ENCODE measurements around the gene ANKUB1.

DNA sequence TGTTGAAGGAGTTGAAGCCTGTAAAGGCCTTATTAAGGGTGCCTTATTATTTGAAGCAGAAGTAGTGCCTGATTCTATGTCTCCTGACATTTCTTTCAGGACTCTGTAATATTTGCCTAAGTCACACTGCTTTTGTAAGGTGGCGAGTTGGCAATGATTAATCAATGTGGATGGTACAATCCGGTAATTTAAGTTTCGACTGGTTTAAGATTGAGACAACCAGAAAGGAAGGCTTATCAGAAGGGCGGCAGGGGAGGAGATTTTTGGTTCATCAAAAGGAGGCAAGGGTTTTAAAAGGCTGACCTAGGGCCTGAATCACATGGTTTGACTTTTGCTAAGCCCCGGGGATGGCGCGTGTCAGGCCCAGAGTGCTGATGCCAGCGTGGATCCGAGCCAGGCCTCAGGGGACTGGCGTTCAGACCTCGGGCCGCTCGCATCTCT lies 19.8 kb upstream of the ANKUB1 start:
- TF ChIP-seq, protein P1, sequence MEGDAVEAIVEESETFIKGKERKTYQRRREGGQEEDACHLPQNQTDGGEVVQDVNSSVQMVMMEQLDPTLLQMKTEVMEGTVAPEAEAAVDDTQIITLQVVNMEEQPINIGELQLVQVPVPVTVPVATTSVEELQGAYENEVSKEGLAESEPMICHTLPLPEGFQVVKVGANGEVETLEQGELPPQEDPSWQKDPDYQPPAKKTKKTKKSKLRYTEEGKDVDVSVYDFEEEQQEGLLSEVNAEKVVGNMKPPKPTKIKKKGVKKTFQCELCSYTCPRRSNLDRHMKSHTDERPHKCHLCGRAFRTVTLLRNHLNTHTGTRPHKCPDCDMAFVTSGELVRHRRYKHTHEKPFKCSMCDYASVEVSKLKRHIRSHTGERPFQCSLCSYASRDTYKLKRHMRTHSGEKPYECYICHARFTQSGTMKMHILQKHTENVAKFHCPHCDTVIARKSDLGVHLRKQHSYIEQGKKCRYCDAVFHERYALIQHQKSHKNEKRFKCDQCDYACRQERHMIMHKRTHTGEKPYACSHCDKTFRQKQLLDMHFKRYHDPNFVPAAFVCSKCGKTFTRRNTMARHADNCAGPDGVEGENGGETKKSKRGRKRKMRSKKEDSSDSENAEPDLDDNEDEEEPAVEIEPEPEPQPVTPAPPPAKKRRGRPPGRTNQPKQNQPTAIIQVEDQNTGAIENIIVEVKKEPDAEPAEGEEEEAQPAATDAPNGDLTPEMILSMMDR (IDR thresholded peaks at IDR 0.05): no peak
- no peak for TF ChIP-seq POLR2A (IDR thresholded peaks at IDR 0.05)

Data from right lobe of liver (tissue), 4 donors.